Activated B cell treated with CpG ODN at 0.5 μM for 24 hours (primary cell): ENCODE data around the gene GADL1. TPM values are rescaled to one million over a fixed set of nuclear protein-coding genes. Genes with fewer than 3 reads are reported as not detected.

Source experiments
- ATAC-seq: fragments of 200-7000 bp; cut with Tn5 transposase; one replicate; pipeline ENCODE4 v1.10.0; 2021; ENCODE audit warnings: low read depth, mild to moderate bottlenecking, moderate library complexity
- CTCF ChIA-PET: fragments of 350-600 bp; sonication (Branson Sonifier 250); formaldehyde crosslinking; loops from one replicate; lab custom pipeline; 2021; ENCODE audit warnings: antibody characterized with exemption; lab: Charles Lee
- POLR2A ChIA-PET: fragments of 350-600 bp; sonication (Branson Sonifier 250); formaldehyde crosslinking; loops from one replicate; lab custom pipeline; 2021; ENCODE audit warnings: antibody characterized with exemption; lab: Charles Lee
- DNase-seq: peaks from one replicate; pipeline ENCODE4 v3.0.0; 2022
- H3K27ac Mint-ChIP-seq: one replicate; pipeline ENCODE4 v1.8.0; 2020; ENCODE audit warnings: mixed read lengths
- H3K27me3 Mint-ChIP-seq: one replicate; pipeline ENCODE4 v1.8.0; 2021; ENCODE audit warnings: mixed read lengths
- H3K36me3 Mint-ChIP-seq: one replicate; pipeline ENCODE4 v1.8.0; 2021; ENCODE audit warnings: low read depth, mixed read lengths
- H3K4me1 Mint-ChIP-seq: one replicate; pipeline ENCODE4 v1.8.0; 2021; ENCODE audit warnings: mixed read lengths
- H3K4me3 Mint-ChIP-seq: one replicate; pipeline ENCODE4 v1.8.0; 2020; ENCODE audit warnings: mild to moderate bottlenecking, mixed read lengths
- H3K9me3 Mint-ChIP-seq: one replicate; pipeline ENCODE4 v1.8.0; 2020; ENCODE audit warnings: mixed read lengths
- intact Hi-C: fragments of 100-400 bp; cut with micrococcal nuclease; formaldehyde crosslinking; loops from one replicate; pipeline ENCODE4 v1.15.1; 2024
- total RNA-seq: library from RNA; stranded (reverse); gene quantifications from 2 replicates; pipeline ENCODE4 v1.2.3, GENCODE V29; 2022
- TF ChIP-seq, protein P1 (sequence below): fragments of 200-600 bp; IDR thresholded peaks from one replicate; pipeline ENCODE4 v1.8.0; 2022; ENCODE audit warnings: antibody characterized with exemption, mild to moderate bottlenecking

GADL1 gene
- total RNA-seq, 1 donor from 2014 or later: not detected

DNA sequence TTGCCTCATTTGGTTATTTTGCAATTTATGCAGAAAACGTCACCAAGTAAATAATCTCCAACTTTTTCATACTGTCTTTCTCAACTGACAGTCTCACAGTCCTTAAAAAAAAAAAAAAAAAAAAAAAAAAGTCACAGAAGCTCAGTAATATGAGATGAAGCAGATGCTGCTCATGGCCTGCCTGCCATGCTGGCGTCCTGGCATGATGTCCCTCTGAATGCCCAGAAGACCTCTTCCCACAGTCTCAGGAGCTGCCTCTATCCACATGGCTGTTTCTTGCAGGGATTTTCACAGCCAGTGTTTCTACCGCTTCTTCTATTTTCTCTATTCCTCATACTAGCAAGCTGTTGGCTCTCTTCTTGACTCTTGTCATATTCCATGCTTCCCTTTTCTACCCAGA is 200.3 kb downstream of the GADL1 start:
- Mint-ChIP-seq H3K27me3 (no peaks in the 10 kb centered on the region), H3K4me3 (no peak overlapping the region), H3K27ac (peak overlapping the region; percentile 24), H3K4me1 (peaks cover 64% of the 10 kb centered on the region), H3K9me3 (no peaks in the 10 kb centered on the region), H3K36me3 (peaks cover 91% of the 10 kb centered on the region)
- intact Hi-C loops: loop anchor here (5.0 to 10.0 kb wide), 3 partner anchors 58 to 679 kb away; no protein-coding TSS in a partner anchor
- DNase-seq (no peak), ATAC-seq (no peak)
- ChIA-PET POLR2A (interaction anchor here (0.6 to 1.6 kb wide), 11 partner anchors 50 to 1111 kb away, joined by 3 to 10 read pairs (median 4); partner anchors contain the start of gene TGFBR2), CTCF (interaction anchor here (0.8 to 4.3 kb wide), 17 partner anchors 23 to 651 kb away, joined by 3 to 49 read pairs (median 5); partner anchors contain the start of gene TGFBR2)
- TF ChIP-seq, protein P1, sequence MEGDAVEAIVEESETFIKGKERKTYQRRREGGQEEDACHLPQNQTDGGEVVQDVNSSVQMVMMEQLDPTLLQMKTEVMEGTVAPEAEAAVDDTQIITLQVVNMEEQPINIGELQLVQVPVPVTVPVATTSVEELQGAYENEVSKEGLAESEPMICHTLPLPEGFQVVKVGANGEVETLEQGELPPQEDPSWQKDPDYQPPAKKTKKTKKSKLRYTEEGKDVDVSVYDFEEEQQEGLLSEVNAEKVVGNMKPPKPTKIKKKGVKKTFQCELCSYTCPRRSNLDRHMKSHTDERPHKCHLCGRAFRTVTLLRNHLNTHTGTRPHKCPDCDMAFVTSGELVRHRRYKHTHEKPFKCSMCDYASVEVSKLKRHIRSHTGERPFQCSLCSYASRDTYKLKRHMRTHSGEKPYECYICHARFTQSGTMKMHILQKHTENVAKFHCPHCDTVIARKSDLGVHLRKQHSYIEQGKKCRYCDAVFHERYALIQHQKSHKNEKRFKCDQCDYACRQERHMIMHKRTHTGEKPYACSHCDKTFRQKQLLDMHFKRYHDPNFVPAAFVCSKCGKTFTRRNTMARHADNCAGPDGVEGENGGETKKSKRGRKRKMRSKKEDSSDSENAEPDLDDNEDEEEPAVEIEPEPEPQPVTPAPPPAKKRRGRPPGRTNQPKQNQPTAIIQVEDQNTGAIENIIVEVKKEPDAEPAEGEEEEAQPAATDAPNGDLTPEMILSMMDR: no peak

DNA sequence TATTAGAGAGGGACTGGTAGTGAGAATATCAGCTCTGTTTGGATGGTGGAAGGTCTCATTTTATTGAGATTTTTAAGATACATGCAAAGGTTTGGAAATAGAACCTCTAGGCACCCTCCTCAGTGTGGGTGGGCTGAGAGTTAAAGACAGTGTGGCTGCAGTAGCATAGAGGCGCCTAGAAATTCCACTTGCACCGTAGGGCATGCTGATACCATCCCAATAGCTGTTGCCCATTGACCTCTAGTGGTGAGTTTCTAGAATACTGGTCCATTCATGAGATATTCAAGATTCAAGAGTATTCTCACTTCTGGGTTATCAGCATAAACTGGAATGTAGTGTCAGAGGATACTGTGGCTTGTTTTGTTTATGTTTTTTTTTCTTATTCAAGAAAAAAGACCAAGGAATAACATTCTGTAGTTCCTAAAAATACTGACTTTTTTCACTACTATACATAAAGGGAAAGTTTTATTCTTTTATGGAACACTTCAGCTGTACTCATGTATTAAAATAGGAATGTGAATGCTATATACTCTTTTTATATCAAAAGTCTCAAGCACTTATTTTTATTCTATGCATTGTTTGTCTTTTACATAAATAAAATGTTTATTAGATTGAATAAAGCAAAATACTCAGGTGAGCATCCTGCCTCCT is 200.9 kb downstream of the GADL1 start:
- ATAC-seq (peak; percentile 91), DNase-seq (no peak)
- H3K4me1 Mint-ChIP-seq: peaks cover 67% of the 10 kb centered on the region
- peaks cover 91% of the 10 kb centered on the region for H3K36me3 Mint-ChIP-seq
- H3K4me3 Mint-ChIP-seq: no peak overlapping the region
- ChIA-PET POLR2A (interaction anchor here (0.6 to 1.6 kb wide), 11 partner anchors 49 to 1111 kb away, joined by 3 to 9 read pairs (median 4); partner anchors contain the start of gene TGFBR2), CTCF (interaction anchor here (0.6 to 4.3 kb wide), 38 partner anchors 11 to 681 kb away, joined by 3 to 49 read pairs (median 4); partner anchors contain the start of gene TGFBR2)
- no peaks in the 10 kb centered on the region for H3K9me3 Mint-ChIP-seq
- peak overlapping the region; percentile 76 for H3K27ac Mint-ChIP-seq
- intact Hi-C loops: loop anchor here (1.0 to 10.0 kb wide), 12 partner anchors 59 to 679 kb away; partner anchors contain the start of gene TGFBR2
- TF ChIP-seq, protein P1: no peak
- H3K27me3 Mint-ChIP-seq: no peaks in the 10 kb centered on the region

DNA sequence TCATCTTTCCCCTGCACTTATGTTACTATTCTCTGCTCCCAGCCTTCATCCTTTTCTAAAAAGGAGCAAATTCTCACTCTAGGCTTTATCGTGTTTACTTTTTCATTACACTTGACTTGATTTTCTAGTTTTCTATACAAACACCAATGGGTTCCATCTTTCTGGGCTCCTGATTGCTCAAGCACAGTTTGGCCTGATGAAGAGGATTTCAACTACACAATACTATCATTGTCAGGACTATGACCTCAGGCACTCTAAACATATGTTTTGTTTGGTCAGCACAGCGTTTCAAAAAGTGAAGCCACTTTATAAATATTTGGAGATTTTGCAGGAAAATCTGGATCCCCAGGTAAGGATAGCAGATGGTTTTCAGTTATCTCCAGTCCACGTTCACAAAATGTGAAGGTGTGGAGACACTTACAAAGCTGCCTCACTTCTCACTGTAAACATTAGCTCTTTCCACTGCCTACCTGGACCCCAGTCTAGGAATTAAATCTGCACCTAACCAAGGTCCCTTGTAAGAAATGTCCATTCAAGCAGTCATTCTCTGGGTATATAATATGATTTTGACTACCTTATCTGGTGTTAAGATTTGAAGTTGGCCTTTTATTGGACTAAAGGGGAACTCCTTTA is 201.8 kb downstream of the GADL1 start:
- ChIA-PET POLR2A (interaction anchor here (0.7 to 1.6 kb wide), 6 partner anchors 48 to 493 kb away, joined by 3 to 9 read pairs (median 4); partner anchors contain the start of gene TGFBR2), CTCF (interaction anchor here (0.6 to 4.3 kb wide), 34 partner anchors 10 to 680 kb away, joined by 3 to 49 read pairs (median 4); partner anchors contain the start of gene TGFBR2)
- ATAC-seq: no peak
- Mint-ChIP-seq H3K4me3 (no peak overlapping the region), H3K27ac (peak overlapping the region; percentile 24), H3K4me1 (peaks cover 75% of the 10 kb centered on the region), H3K9me3 (no peaks in the 10 kb centered on the region), H3K27me3 (no peaks in the 10 kb centered on the region), H3K36me3 (peaks cover 92% of the 10 kb centered on the region)
- no peak for DNase-seq
- intact Hi-C loops: loop anchor here (1.0 to 10.0 kb wide), 12 partner anchors 60 to 678 kb away; partner anchors contain the start of gene TGFBR2
- TF ChIP-seq, protein P1: no peak

DNA sequence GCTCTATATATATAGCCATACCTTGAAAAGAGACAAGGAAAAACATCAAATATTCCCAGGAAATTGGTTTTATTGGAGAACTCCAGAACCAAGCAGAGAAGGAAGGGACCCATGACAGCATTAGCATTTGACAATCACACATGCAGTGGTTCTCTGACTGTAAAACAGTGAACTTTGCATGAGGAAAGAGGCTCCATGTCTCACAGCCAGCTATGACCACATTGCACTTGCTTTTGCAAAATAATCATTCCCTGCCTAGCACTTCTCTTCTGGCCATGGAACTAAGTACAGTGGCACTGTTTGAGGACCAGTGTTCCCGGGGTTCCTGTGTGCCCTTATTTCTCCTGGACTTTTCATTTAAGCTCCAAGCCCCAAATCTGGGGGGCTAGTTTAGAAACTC is 202.5 kb downstream of the GADL1 start:
- POLR2A ChIA-PET: interaction anchor here (1.3 kb wide), 1 partner anchor 85 kb away, joined by 7 read pairs; the partner anchor contains the start of gene TGFBR2

More for the DNA sequence above, 202.5 kb downstream of the GADL1 start:
- no peak for DNase-seq
- Mint-ChIP-seq H3K27me3 (no peaks in the 10 kb centered on the region), H3K4me3 (no peak overlapping the region), H3K9me3 (no peaks in the 10 kb centered on the region), H3K4me1 (peaks cover 73% of the 10 kb centered on the region), H3K36me3 (peaks cover 93% of the 10 kb centered on the region), H3K27ac (peak overlapping the region; percentile 24)
- TF ChIP-seq, protein P1: no peak
- no peak for ATAC-seq
- intact Hi-C loops: loop anchor here (2.0 to 10.0 kb wide), 6 partner anchors 60 to 677 kb away; no protein-coding TSS in a partner anchor
- CTCF ChIA-PET: interaction anchor here (0.7 to 3.6 kb wide), 9 partner anchors 63 to 649 kb away, joined by 3 to 44 read pairs (median 5); no protein-coding TSS in a partner anchor
